PC-9 (cell line): ENCODE results near the gene RALGPS2. TPM values are rescaled to one million over a fixed set of nuclear protein-coding genes. Genes with fewer than 3 reads are reported as not detected.

ENCODE experiments used
- BruUV-seq: library from RNA; stranded (reverse); fragments of 400-500 nt; replicated peaks from 2 replicates; lab custom pipeline; 2021; lab: Mats Ljungman, UMichigan
- CTCF ChIA-PET: fragments of 300-600 bp; sonication (Branson Sonifier 250); formaldehyde crosslinking; loops from one replicate; lab custom pipeline; 2022; ENCODE audit warnings: antibody characterized with exemption; lab: Charles Lee
- POLR2A ChIA-PET: fragments of 300-600 bp; sonication (Branson Sonifier 250); formaldehyde crosslinking; loops from one replicate; lab custom pipeline; 2022; ENCODE audit warnings: antibody characterized with exemption; ENCODE audit not compliant: unreplicated experiment; lab: Charles Lee
- DNase-seq, 2 experiments: peaks; one replicate each; pipeline versions ENCODE4 v3.0.0 to v3.0.0-alpha.2; 2015 to 2022; ENCODE audit warnings: mixed read lengths in 1 of 2
- H2AFZ ChIP-seq: fragments of 200-600 bp; sonication (generic); 2 replicates; pipeline ENCODE4 v1.8.1; 2017; ENCODE audit warnings: antibody characterized with exemption
- H3F3A ChIP-seq: fragments of 200-600 bp; sonication (generic); 2 replicates; pipeline ENCODE4 v1.8.1; 2017; ENCODE audit warnings: antibody characterized with exemption, mild to moderate bottlenecking, low read depth; ENCODE audit not compliant: insufficient read depth
- H3K27ac ChIP-seq: fragments of 200-600 bp; sonication (generic); 2 replicates; pipeline ENCODE4 v1.6.1; 2016; ENCODE audit warnings: mixed run types
- H3K27me3 ChIP-seq: fragments of 200-600 bp; sonication (generic); 2 replicates; pipeline ENCODE4 v1.6.1; 2016; ENCODE audit warnings: low read depth, mixed run types; ENCODE audit not compliant: insufficient read depth
- H3K36me3 ChIP-seq: fragments of 200-600 bp; sonication (generic); 2 replicates; pipeline ENCODE4 v1.6.1; 2016; ENCODE audit warnings: low read depth, mixed run types
- H3K4me1 ChIP-seq: fragments of 200-600 bp; sonication (generic); replicated peaks from 2 replicates; pipeline ENCODE4 v1.6.1; 2016; ENCODE audit warnings: mixed run types; ENCODE audit not compliant: insufficient read depth
- H3K4me2 ChIP-seq: fragments of 200-600 bp; sonication (generic); 2 replicates; pipeline ENCODE4 v1.6.1; 2017; ENCODE audit warnings: mixed run types
- H3K4me3 ChIP-seq: fragments of 200-600 bp; sonication (generic); 2 replicates; pipeline ENCODE4 v1.6.1; 2016; ENCODE audit warnings: mixed run types
- H3K79me2 ChIP-seq: fragments of 200-600 bp; sonication (generic); 2 replicates; pipeline ENCODE4 v1.6.1; 2017; ENCODE audit warnings: low read depth, mixed run types
- H3K9me2 ChIP-seq: fragments of 200-600 bp; sonication (generic); 2 replicates; pipeline ENCODE4 v1.8.1; 2017; ENCODE audit warnings: mild to moderate bottlenecking; ENCODE audit not compliant: insufficient read depth
- H3K9me3 ChIP-seq: fragments of 200-600 bp; sonication (generic); 2 replicates; pipeline ENCODE4 v1.8.1; 2016; ENCODE audit warnings: low read depth; ENCODE audit not compliant: insufficient read depth
- H4K20me1 ChIP-seq: fragments of 200-600 bp; sonication (generic); 2 replicates; pipeline ENCODE4 v1.8.1; 2017; ENCODE audit not compliant: insufficient read depth
- CTCF ChIP-seq: fragments of 200-600 bp; sonication (generic); conservative IDR thresholded peaks from 2 replicates; pipeline ENCODE4 v1.6.1; 2017; ENCODE audit warnings: mixed run types, antibody characterized with exemption, mild to moderate bottlenecking, moderate library complexity
- EZH2 ChIP-seq: fragments of 200-600 bp; sonication (generic); IDR thresholded peaks from 2 replicates; pipeline ENCODE4 v1.8.0; 2017; ENCODE audit warnings: antibody characterized with exemption, low read depth
- intact Hi-C: fragments of 100-400 bp; cut with micrococcal nuclease; formaldehyde crosslinking; loops from one replicate; pipeline ENCODE4 v1.10.0; 2022; ENCODE audit not compliant: unreplicated experiment
- total RNA-seq: library from RNA; stranded (reverse); gene quantifications from 2 replicates; pipeline ENCODE4 v1.2.3, GENCODE V29; 2021

Gene RALGPS2
- total RNA-seq, 1 experiment from 2014 or later, result 62.4 TPM

GRCh38 chr1:178723546-178723945, 1.5 kb upstream of the RALGPS2 start:
- ChIA-PET CTCF (no interaction called here), POLR2A (no interaction called here)
- Histone ChIP-seq H3K79me2 (peaks cover 29% of the 10 kb centered on the region), H3K4me1 (peaks cover 29% of the 10 kb centered on the region), H3K27ac (no peak overlapping the region), H2AFZ (no peak overlapping the region), H3K27me3 (no peaks in the 10 kb centered on the region), H3K4me3 (no peak overlapping the region), H3F3A (peaks cover 12% of the 10 kb centered on the region), H3K36me3 (peaks cover 2% of the 10 kb centered on the region; the same call in 1 of the 2 replicates), H3K9me2 (no peaks in the 10 kb centered on the region), H3K4me2 (0 out of 2 replicates have a peak overlapping the region, but pooled peaks have one; percentile 77), H3K9me3 (no peaks in the 10 kb centered on the region), H4K20me1 (no peaks in the 10 kb centered on the region)
- BruUV-seq, result no TSS peak
- no peak for TF ChIP-seq EZH2
- no peak for DNase-seq
- intact Hi-C loops, result no loop called here

DNA sequence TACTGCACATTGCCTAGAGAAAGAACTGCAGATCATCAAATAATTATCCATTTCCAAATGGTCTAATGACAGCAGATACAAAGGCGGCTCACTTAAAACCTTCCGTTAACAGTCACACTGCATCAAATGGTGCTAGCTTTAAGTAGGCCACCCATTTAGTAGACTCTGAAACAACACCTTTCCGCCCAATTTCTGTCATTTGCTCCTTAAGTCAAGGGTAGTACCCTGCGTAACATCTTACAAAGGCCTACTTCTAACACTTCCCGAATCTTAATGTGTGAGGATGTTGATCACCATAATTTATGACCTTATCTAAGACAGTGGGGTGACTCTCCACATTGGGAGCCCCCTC, 692 bp upstream of the RALGPS2 start:
- H3K36me3 ChIP-seq, result peaks cover 3% of the 10 kb centered on the region; the same call in 1 of the 2 replicates
- ChIA-PET CTCF (no interaction called here), POLR2A (interaction anchor here (0.6 to 1.1 kb wide), 2 partner anchors 69 to 1266 kb away, joined by 5 to 8 read pairs; no protein-coding TSS in a partner anchor)
- TF ChIP-seq EZH2, result no peak
- TF ChIP-seq CTCF, result no peak
- H3K27ac ChIP-seq, result peak overlapping the region; percentile 31; the same call in 1 of the 2 replicates
- TSS peak; percentile 56 for BruUV-seq
- peaks cover 37% of the 10 kb centered on the region for H3K79me2 ChIP-seq
- H3K4me1 ChIP-seq, result peaks cover 36% of the 10 kb centered on the region
- no peaks in the 10 kb centered on the region for H3K27me3 ChIP-seq
- H3F3A ChIP-seq, result peaks cover 12% of the 10 kb centered on the region
- H3K4me3 ChIP-seq, result peak overlapping the region; percentile 84
- no peaks in the 10 kb centered on the region for H4K20me1 ChIP-seq
- H3K4me2 ChIP-seq, result peak overlapping the region; percentile 77
- no peak for DNase-seq
- H3K9me2 ChIP-seq, result no peaks in the 10 kb centered on the region
- H2AFZ ChIP-seq, result peak overlapping the region; percentile 86
- intact Hi-C loops, result no loop called here
- no peaks in the 10 kb centered on the region for H3K9me3 ChIP-seq

DNA sequence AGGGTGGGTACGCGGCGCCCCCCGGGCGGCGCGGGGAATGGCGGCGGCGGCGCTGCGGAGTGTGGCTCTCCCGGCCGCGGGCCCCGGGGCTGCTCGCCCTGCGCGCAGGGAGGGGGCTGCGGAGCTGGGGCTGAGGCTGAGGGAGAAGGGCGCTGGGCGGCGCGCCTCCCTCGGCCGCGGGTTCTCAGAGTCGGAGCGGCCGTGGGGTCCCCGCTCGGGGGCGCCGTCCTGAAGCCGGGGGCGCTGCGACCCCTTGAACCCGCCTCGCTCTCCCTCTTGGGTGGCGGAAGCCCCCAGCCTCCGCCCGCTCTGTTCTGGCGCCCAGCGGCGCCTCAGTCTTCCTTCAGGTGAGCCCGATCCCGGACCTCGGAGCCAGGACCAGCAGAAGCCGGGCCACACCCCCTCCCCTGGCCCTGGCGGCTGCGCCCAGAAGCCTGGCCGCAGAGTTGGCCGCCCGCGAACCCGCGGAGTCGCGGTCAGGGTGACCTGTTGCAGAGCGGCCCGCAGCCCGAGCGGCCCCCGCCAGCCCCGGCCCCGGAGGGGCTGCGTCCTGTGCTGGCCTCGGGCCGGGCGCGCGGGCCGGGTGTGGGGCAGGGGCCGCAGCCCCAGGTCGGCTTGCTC, 532 bp downstream of the RALGPS2 start:
- Histone ChIP-seq H3F3A (peaks cover 12% of the 10 kb centered on the region), H2AFZ (peak overlapping the region; percentile 71), H3K9me2 (no peaks in the 10 kb centered on the region), H3K4me3 (peak overlapping the region; percentile 84), H4K20me1 (no peaks in the 10 kb centered on the region), H3K27me3 (no peaks in the 10 kb centered on the region), H3K9me3 (no peaks in the 10 kb centered on the region), H3K27ac (peak overlapping the region; percentile 83), H3K36me3 (peaks cover 3% of the 10 kb centered on the region; the same call in 1 of the 2 replicates), H3K79me2 (peaks cover 49% of the 10 kb centered on the region), H3K4me1 (peaks cover 36% of the 10 kb centered on the region), H3K4me2 (peak overlapping the region; percentile 93)
- peak; percentile 38 to 48 for DNase-seq
- intact Hi-C loops, result loop anchor here (1.0 to 5.0 kb wide), 4 partner anchors 68 to 292 kb away; no protein-coding TSS in a partner anchor
- TF ChIP-seq EZH2 (no peak), CTCF (no peak)
- ChIA-PET CTCF (interaction anchor here (0.6 to 1.7 kb wide), 3 partner anchors 117 to 188 kb away, joined by 4 to 9 read pairs (median 8); no protein-coding TSS in a partner anchor), POLR2A (interaction anchor here (0.6 to 1.1 kb wide), 13 partner anchors 14 to 644 kb away, joined by 3 to 13 read pairs (median 5); no protein-coding TSS in a partner anchor)
- TSS peak; percentile 84 for BruUV-seq
